ENCODE measurements around the gene DNM1L.

DNM1L gene

DNA sequence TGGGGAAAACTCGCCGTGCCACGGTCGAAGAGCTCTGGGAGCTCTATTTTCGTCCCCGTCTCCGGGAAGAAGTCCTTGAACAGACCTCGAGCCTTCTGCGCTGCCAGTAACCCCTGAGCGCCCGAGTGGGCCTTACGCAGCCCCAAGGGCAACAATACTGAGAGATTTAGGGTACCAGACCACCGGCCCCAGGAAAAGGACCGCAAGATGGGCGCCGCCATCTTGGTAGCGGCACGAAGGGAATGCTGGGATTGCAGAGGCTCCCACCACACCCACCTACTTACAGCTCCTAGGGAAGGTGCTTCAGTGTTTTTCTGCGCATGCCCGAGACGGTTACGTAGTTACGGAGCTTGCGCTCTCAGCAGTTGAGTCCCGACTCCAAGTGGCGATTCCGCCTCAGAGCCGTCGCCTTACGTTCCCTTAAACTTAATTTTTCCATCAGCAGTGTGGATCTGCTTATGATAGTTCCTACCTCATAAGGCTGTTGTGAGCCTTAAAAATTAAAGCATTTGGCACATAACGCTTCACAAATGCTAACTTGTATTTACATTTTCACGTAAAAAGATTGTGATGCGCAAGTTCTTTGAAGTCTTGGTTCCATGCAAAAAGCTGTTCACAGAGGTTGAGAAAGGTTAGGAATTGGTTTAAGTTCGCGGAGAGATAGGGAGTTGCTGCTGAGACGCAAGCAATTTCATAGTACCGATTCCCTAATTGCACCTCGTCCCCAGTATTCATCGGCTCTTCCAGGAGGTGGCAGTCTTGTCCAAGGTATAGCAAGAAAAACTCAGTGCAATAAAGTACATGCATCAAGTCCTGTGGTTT lies 76.8 kb downstream of the DNM1L start, which contains the start of gene YARS2:
Gene YARS2, minus strand, starts transcription at position 244 of the 822 bp plus-strand sequence. Its CDS starts 23 bp downstream, at position 221.
- peak; percentile 70 to 72 for DNase-seq (ENCODE audit: low read depth in 1 of 2, low spot score in 1 of 2)

GRCh38 chr12:32756476-32757066 lies 77.5 kb downstream of the DNM1L start:
- no peak for DNase-seq (ENCODE audit: low read depth in 1 of 2, low spot score in 1 of 2)

GRCh38 chr12:32757157-32757556 lies 78.1 kb downstream of the DNM1L start:
- DNase-seq (ENCODE audit: low read depth in 1 of 2, low spot score in 1 of 2): no peak

DNA sequence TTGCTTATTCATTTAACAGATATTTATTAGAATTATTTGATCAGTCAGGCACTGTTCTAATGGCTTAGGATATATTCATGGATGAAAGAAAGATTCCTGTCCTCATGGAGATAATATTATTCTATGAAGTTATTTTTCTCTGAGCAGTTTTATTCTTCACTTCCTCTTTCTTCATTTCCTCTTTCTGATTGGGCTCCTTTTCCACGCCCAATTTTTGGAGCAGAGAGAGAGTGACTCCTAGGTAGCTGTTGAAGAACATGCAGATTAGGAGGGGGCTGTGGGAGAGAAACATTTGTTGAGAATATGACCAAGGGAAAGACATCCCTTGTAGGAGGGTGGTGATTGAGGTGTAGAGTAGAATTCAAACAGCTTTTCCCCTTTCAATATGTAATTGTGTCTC lies 82.6 kb downstream of the DNM1L start:
- DNase-seq (ENCODE audit: low read depth in 1 of 2, low spot score in 1 of 2): no peak

- DNase-seq (ENCODE audit: low read depth in 1 of 2, low spot score in 1 of 2): no peak
Observed at GRCh38 chr12:32765906-32766305, 86.8 kb downstream of the DNM1L start.

GRCh38 chr12:32768518-32768917 lies 89.4 kb downstream of the DNM1L start:
- DNase-seq (ENCODE audit: low read depth in 1 of 2, low spot score in 1 of 2): no peak

- DNase-seq (ENCODE audit: low read depth in 1 of 2, low spot score in 1 of 2): no peak
Observed at GRCh38 chr12:32770141-32770540, 91.0 kb downstream of the DNM1L start.

DNA sequence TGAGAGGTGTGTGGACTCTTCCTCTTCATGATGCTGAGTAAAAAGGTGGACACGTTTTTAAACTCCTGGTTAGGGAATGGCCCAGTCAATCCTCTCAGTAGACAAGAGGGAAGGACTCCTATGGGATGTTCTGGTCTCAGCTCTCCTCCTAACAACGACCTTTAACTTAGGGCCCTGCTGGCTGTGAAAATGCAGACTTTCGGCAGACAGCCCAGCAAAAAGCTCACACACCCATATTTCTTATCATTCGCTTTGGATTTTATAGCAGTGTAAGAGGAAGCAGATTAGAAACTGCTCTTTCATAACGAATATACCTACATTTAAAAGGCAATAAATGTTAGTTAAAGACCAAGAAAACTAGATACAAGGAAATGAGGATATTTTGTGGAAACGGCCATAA lies 94.6 kb downstream of the DNM1L start:
- no peak for DNase-seq (ENCODE audit: low read depth in 1 of 2, low spot score in 1 of 2)

- no peak for DNase-seq (ENCODE audit: low read depth in 1 of 2, low spot score in 1 of 2)
Observed at GRCh38 chr12:32776258-32776657, 97.2 kb downstream of the DNM1L start.

GRCh38 chr12:32777159-32777558 lies 98.1 kb downstream of the DNM1L start:
- DNase-seq (ENCODE audit: low read depth in 1 of 2, low spot score in 1 of 2): no peak

DNA sequence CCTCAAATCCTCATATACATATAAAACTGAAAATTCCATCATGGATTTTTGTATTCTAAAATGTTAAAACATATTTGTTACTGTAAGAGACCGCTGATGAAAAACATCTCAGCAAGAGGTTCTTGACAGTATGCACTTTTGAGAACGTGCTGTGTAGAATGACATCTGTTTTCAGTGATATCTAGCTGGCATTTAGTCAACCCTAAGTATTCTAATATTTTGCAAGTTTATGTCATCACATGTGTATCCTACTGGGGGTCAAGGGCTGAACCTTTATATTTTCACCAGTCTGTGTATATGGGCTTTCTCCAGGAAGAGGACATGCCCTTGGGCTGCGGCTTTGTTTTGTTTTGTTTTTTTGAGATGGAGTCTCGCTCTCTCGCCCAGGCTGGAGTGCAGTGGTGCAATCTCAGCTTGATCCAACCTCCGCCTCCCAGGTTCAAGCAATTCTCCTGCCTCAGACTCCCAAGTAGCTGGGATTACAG lies 98.6 kb downstream of the DNM1L start:
- no peak for DNase-seq (ENCODE audit: low read depth in 1 of 2, low spot score in 1 of 2)

- DNase-seq (ENCODE audit: low read depth in 1 of 2, low spot score in 1 of 2): no peak
Observed at GRCh38 chr12:32780071-32780470, 101.0 kb downstream of the DNM1L start.

DNA sequence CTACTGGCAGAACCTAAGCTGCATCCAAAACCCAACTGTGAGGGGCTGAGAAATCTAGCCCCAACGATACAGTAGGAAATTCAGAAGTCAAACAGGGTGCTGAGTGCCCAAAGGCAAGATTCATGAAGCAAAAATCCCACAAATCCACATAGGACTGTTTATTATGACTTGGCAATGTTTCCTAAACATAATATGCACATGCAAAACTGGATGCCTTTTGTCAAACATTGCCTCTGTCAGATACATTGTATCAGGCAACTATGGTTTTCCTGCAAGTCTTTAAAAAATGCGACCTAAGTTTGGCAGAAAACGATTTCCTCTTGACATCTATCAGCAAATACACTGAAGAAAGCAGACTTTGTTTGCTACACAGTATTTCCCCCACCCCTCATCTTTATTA lies 103.9 kb downstream of the DNM1L start:
- DNase-seq (ENCODE audit: low read depth in 1 of 2, low spot score in 1 of 2): no peak

- no peak for DNase-seq (ENCODE audit: low read depth in 1 of 2, low spot score in 1 of 2)
Observed at GRCh38 chr12:32785557-32785956, 106.5 kb downstream of the DNM1L start.

- no peak for DNase-seq (ENCODE audit: low read depth in 1 of 2, low spot score in 1 of 2)
Observed at GRCh38 chr12:32788405-32788804, 109.3 kb downstream of the DNM1L start.

GRCh38 chr12:32789446-32789845 lies 110.3 kb downstream of the DNM1L start:
- no peak for DNase-seq (ENCODE audit: low read depth in 1 of 2, low spot score in 1 of 2)

- DNase-seq (ENCODE audit: low read depth in 1 of 2, low spot score in 1 of 2): no peak
Observed at GRCh38 chr12:32789916-32790315, 110.8 kb downstream of the DNM1L start.

GRCh38 chr12:32794281-32794680 lies 115.2 kb downstream of the DNM1L start:
- no peak for DNase-seq (ENCODE audit: low read depth in 1 of 2, low spot score in 1 of 2)
